Body of pancreas (tissue), 4 donors: ENCODE results near the gene DUSP8.

Source experiments
- CTCF ChIP-seq, 7 experiments: fragments of 450-650 bp in 4 of 7; fragments of 200-600 bp in 3 of 7; sonication (generic) in 3 of 7; IDR thresholded peaks; one replicate each; pipeline ENCODE4 v1.5.1; 2016 to 2019; ENCODE audit warnings: antibody characterized with exemption in 7 of 7
- POLR2A ChIP-seq, 3 donors: fragments of 450-650 bp; IDR thresholded peaks; one replicate each; pipeline ENCODE4 v1.6.1; 2016; ENCODE audit warnings: antibody characterized with exemption in 3 of 3, mild to moderate bottlenecking in 2 of 3

- TF ChIP-seq CTCF (IDR thresholded peaks at IDR 0.05) (peak; percentile 57 to 98 (median 93)), POLR2A (IDR thresholded peaks at IDR 0.05) (peak; percentile 17 to 36 (median 32))
Measured at GRCh38 chr11:1574238-1574932, 2.3 kb upstream of the DUSP8 start.
